GM21786 (cell line): ENCODE results near the gene MYLK2.

ENCODE experiments used
- ATAC-seq: cut with Tn5 transposase; IDR thresholded peaks from one replicate; pipeline ENCODE4 v1.9.1; 2021; ENCODE audit not compliant: unreplicated experiment

The MYLK2 gene

DNA sequence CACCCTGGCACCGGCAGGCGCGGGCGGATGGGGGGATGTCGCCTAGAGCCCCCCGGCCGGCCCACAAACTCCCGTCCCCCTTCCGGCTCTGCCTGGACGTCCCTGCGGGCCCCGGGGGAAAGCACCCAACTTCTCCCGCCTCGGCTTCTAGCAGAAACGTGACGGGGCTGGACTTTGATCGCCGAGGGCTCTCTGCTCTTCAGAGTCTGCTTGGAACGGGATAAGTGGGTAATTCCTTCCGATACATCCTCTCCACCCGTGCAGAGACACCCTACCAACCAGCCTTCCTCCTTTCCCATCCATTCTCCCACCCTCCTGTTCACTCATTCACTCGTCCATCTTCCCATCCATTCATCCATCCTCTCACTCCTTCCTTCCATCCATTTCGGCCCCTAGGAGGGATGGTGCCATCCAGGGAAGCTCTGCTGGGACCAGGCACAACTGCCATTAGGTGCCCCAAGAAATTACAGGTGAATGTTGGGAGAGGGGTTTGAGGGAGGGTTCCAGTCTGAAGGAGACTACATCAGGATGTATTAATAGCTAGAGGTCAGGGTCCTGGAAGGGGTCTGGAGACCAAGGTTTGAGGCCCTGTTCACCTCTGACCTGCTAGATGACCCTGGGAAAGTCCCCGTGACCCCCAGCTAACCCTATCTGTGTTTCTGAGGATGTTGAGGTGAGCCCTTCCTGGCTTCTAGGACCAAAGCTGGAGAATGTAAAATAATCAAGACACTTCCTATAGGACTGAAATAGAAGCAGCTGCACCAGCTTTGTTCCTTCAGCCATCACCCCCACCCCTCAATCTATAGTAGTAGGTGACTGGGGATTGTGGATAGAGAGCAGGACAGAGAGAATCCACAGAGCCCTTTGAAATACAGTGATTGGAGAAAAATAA, 51.8 kb downstream of the MYLK2 start:
- ATAC-seq, result no peak

DNA sequence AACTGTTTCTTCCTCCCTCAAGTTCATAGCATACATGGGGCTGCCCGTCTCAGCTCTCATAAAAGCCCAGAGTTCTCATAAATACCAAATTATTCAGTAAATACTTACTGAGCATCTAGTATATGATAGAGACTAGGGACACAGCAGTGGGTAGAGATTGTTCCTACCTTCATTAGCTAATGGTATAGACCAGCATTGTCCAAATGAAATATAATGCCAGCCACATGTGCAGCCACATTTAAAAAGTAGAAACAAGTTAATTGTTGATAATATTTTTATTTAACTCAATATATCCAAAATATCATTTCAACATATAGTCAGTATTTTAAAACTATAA, 52.4 kb downstream of the MYLK2 start:
- no peak for ATAC-seq

DNA sequence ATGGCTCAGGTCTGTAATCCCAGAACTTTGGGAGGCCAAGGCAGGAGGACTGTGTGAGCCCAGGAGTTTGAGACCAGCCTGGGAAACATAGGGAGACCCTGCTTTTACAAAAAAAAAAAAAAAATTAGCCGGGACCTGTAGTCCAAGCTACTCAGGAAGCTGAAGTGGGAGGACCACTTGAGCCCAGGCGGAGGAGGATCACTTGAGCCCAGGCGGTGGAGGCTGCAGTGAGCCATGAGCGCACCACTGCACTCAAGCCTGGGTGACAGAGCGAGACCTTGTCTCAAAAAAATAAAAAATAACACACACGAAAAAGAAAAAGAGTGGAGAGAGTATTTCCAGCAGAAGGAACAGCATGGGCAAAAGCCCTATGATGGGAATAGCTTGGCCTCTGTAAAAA, 53.2 kb downstream of the MYLK2 start:
- no peak for ATAC-seq

DNA sequence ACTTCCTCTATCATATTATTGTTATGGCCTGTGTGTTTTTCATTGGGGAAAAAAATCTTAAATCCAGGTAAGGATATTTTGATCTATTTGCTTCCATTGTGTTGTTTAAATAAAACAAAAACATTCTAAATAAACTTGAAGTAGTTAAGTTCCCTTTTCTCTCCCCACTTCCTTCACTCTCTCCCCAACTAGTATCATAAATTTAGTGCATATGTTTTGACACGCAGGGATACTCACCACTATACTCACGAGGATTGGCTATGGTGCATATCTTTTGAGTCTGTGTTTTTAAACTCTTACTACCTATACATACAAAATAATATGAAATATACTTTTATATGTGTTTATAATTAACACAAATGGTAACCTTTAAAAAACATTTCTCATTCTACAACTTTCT, 56.5 kb downstream of the MYLK2 start:
- ATAC-seq, result no peak

DNA sequence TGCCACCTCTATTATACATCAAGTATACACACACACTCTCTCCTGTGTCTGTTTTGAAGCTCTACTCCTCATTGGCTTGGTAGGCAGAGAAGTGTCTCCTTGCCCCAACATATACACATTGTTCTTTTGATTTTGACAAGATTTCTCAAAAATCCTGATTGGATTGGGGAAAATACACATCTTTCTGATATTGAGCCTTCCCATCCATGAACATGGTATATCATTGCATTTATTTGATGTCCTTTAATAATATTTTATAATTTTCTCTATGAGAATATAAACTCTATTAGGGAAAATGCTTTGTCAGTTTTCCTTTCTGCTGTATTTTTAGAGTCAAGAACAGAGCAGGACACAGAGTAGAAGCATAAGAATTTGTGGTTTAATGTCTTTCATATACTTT, 58.5 kb downstream of the MYLK2 start:
- ATAC-seq, result no peak

DNA sequence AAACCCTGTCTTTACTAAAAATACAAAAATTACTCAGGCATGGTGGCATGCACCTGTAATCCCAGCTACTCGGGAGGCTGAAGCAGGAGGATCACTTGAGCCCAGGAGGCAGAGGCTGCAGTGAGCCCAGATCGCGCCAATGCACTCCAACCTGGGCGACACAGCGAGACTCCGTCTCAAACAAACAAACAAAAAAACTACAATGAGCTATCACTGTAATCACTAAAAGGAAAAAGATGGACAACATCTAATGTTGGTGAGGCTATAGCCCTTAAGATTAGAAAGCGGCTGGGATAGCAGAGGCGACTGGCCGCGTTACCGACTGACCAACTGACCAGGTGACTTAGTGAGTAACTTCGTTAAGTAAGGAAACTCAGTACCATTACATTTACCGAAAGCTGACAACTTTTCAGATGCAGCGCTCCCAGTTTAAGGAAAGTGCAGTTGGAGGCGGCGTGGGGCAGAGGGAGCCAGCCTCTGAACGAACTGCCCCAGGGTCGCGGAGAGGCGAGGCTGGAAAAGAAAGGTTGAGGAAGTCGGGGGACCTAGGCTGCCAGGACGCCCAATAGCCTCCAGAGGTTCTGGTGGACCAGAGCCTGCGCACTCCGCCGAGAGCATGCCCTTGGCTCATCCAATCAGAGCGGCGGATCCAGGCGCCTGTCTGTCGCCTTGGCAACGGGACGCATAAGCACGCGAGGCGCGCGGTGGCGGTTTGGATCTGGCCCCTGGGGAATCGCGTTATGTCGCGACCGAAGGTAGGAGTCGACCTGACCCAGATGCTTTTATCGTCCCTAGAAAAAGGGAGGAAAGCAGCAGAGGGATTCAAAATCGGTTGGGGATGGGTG, 60.2 kb downstream of the MYLK2 start:
- ATAC-seq, result peak; percentile 74

DNA sequence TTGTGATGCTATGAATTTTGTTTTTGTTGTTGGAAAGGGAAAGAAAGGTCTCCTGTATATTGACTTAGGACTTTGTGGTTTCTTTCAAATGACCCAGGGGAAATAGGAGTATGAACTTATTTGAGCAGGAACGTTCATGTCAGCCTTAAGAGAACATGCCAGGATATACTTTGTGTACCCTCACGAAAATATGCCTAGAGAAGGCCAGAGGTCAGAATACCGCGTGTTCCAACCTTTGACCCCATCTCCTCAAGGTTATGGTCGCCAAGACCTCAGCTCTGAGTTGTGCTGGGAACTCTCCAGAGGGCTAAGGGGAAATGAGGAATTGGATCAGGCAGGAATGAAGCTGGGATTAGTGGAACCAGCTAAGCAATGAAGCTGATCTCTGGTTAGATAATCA, 62.8 kb downstream of the MYLK2 start:
- no peak for ATAC-seq

DNA sequence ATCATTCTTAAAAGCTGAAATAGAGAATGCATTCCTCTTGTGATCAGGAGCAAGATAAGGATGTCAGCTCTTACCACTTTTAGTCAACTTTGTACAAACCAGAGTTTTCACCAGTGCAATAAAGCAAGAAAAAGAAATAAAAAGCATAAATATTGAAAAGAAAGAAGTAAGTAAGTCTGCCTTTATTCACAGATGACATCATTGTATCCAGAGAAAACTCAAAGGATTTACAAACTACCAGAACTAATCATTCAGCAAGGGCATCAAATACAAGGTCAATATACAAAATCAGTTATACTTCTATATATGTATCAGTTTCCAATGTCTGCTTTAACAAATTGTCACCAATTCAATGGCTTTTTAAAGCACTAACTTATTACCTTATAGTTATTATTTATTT, 64.7 kb downstream of the MYLK2 start:
- no peak for ATAC-seq
